GM19238 (cell line): ENCODE data around the gene EEF2.

Experiments used
- DNase-seq: peaks from one replicate; pipeline ENCODE4 v3.0.0; 2011; ENCODE audit warnings: low spot score; ENCODE audit not compliant: insufficient read length

Gene EEF2

GRCh38 chr19:3985643-3986259 lies 488 bp upstream of the EEF2 start:
- DNase-seq: no peak

GRCh38 chr19:3984584-3984907 lies 717 bp downstream of the EEF2 start:
- no peak for DNase-seq

GRCh38 chr19:3983936-3984583 lies 1.2 kb downstream of the EEF2 start:
- DNase-seq: no peak

DNA sequence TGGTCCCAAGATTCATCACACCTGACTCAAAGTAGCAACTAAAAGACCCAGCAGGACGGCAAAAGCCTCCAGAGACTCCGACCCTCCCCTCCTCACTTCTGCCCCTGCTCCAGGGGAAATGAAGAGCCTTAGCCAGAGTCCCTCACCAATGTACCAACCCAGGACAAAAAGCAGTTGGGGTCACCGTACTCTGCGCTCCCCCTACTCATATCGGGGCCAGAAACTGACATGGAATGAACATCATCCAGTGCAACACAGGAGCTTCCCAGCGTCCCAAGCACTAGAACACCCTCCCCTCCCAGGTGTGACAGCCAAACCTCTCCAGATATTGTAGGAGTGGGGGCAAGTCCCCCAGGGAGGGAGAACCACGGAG lies 1.7 kb downstream of the EEF2 start:
- no peak for DNase-seq

DNA sequence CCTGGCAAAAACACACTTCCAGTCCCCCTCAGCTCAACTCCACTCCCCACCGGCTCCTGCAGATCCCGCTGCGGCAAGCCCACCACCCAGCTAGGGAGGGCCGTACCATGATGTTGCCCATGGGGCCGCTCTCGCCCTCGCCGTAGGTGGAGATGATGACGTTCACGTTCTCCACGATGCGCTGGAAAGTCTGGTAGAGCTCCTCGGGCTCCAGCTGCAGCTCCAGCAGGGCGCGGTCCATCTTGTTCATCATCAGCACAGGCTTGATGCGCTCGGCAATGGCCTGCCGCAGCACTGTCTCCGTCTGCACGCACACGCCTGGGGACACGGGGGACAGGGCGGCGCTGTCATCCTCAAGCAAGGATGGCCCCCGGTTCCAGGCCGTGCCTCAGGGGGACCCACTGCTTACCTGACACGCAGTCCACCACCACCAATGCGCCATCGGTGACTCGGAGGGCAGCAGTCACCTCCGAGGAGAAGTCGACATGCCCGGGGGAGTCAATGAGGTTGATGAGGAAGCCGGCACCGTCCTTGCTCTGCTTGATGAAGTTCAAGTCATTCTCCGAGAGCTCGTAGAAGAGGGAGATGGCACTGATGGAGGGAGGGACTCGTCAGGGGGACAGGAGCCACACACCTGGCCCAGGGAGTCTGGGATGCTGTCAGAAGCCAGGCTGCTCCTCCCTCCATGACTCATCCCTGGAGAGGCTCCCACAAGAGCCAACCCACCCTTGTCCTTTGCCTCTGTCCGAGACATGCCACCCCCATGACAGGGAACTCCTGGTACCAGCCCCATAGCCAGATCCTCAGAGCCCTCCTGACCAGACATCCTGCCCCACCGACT lies 2.3 kb downstream of the EEF2 start:
- no peak for DNase-seq

DNA sequence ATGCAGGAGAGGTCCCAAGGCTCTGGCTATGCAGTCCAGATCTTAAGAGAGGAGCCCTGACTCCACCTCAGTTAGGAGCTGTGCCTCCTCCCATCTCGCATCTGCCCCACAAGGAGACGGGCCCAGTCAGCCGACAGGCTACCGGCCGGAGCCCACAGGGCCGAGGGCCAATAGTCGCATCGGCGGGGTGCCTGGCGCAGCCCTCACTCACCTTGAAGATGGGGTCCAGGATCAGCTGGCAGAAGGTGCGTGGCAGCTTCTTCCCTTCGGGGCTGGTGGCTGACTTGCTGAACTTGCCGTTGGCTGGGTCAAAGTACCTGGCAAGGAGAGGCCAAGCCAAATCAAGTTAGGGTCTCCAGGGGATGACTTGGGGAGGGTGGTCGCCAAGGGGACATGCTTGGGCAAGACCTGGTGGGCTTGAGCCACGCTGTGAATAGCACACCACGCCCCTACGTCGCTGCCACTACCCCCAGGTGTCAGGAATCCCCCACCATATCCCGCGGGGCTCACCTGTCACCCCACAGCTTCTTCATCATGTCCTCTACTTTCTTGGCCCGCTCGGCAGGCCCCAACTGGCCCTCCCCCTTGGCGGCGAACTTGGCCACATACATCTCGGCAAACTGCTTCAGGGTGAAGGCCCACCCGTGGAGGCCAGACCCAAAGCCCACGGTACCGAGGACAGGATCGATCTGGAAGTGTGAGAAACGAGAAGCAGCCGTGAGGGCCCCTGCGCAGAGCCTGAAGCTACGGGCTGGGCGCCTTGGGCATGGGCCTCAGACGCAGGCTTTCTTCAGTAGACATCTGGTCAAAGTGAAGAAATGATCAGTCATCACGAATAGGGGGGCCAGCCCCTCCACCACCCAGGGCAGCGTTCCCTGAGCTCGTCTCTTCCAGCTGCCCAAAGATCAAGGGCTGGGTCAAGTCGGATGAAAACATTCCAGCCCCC lies 3.3 kb downstream of the EEF2 start:
- DNase-seq: no peak

GRCh38 chr19:3981373-3981735 lies 3.9 kb downstream of the EEF2 start:
- DNase-seq: no peak

- no peak for DNase-seq
These were observed 4.7 kb downstream of the EEF2 start for GRCh38 chr19:3980353-3981251.

DNA sequence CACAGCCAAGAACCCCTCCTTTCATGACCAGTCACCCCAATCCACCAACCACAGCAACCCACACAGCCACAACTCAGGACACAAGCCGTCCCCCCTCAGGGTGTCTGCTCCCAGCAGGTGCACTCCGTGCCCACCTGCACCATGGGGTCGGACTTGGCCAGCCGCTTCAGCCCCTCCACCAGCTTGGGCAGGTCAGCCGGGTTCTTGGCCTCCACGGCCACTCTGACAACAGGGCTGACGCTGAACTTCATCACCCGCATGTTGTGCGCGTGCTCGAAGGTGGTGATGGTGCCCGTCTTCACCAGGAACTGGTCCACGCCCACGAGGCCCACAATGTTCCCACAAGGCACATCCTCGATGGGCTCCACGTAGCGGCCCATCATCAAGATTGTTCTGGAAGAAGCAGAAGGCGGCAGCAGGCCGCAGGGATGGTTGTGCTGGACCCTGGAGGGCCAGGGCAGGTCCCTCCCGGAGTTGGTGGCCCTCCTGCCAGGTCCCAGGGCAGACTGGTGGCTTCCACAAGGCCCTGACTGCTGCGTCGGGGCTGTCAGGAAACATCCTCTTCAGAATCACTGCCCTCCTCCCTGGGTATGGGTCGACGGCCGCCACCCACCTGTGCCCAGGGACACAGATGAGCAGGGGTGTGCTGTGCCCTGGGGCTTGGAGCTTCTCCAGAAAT lies 5.5 kb downstream of the EEF2 start:
- DNase-seq: no peak

DNA sequence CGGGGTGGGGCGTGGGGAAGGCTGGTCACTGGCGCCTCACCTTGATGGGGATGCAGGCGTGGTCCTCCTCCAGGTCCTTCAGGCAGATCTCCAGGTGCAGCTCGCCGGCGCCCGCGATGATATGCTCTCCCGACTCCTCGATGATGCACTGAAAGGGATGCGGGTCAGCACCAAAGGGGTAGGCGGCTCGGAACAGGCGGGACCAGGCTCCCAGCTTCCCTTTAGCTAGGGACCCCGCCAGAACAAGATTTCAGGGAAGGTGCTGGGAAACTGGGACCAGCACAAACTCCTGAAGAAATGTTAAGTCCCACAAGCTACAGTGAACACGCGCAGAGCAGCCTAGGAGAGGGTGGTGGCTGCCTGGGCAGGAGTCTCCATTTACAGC lies 6.0 kb downstream of the EEF2 start:
- no peak for DNase-seq

GRCh38 chr19:3978145-3978544 lies 7.1 kb downstream of the EEF2 start:
- DNase-seq: no peak

DNA sequence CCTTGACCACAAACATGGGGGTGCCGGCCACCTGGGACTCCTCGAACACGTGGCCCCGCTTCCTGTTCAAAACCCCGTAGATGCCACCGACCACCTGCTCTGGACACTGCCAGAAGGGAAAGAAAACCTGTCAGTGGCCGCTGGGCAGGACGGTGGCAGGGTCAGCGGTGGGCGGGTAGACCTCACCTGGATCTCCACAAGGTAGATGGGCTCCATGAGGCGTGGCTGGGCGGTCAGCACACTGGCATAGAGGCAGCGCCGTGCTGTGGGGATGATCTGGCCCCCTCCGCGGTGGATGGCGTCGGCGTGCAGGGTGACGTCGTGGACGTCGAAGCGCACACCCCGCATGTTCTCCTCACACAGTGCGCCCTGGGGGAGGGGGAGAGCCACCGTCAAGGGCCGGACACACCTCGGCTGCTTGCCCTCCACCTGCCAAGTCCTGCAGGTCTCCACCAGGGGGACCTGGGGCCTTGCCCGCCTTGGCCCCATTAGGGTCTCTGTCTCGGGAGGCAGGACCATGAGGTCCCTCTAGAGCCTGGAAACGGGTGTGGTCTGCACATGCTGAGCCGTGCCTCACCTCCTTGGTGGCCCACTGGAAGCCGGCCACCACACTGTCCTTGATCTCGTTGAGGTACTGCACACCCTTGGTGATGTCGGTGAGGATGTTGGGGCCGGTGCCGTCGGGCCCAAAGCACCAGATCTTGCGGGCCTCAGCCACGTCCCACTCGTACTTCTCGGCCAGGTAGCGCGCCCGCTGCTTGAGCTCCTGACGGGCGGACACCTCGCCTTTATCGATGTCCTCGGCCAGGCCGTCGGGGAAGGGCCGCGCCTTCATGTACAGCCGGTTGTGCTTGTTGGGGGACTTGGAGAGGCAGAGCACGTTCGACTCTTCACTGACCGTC lies 7.8 kb downstream of the EEF2 start:
- DNase-seq: no peak

- DNase-seq: no peak
These were observed 8.6 kb downstream of the EEF2 start for GRCh38 chr19:3976495-3977241.

DNA sequence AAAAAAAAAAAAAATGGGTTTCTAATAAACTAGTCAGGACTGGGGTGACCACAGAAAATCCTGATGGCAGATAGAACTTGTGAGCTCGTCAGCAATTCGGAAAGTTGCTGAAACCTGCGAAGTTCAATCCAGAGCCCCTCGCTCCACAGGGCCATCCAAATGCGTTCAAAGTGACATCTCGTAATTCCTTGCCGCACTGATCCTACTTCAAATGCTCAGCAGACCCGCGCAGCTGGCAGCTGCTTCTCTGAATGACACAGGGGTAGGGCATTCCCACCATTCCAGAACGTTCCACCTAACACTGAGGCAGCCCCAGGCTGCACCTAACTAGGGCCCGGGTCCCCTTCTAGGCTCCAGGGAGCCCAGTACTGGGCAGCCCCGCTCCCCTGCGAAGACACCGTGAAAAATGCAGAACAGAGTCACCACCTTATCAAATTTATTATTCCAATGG lies 9.6 kb downstream of the EEF2 start:
- DNase-seq: no peak

DNA sequence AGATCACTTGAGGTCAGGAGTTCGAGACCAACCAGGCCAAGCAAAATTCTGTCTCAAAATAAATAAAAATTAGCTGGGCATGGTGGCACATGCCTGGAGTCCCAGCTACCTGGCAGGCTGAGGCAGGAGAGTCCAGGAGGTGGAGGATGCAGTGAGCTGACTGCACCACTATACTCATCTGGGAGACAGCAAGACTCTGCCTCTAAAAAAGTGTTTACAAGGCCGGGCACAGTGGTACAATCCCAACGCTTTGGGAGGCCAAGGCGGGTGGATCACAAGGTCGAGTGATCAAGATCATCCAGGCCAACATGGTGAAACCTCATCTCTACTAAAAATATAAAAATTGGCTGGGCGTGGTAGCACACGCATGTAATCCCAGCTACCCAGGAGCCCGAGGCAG lies 10.1 kb downstream of the EEF2 start:
- DNase-seq: no peak

GRCh38 chr19:3970808-3971598 lies 14.3 kb downstream of the EEF2 start, which contains the start of gene DAPK3:
TSS of gene DAPK3 (minus strand) at chr19:3971099. CDS start at chr19:3969735, 1,364 bp downstream.
- peak; percentile 98 for DNase-seq

- no peak for DNase-seq
These were observed 14.9 kb downstream of the EEF2 start for GRCh38 chr19:3970313-3970807.
